RWPE2 (cell line): ENCODE results near the gene CALML3.
"Not testable (repeated sequence)": the region's sequence is repeated elsewhere in the genome, so short reads cannot be mapped to it uniquely, and the experiment has no call there.

ENCODE experiments used
- ATAC-seq: fragments of 200-7000 bp; cut with Tn5 transposase; 3 replicates; pipeline ENCODE4 v1.9.1; 2021; ENCODE audit warnings: low read depth
- DNase-seq: peaks from one replicate; pipeline ENCODE4 v3.0.0-alpha.2; 2020; ENCODE audit warnings: low spot score
- H3K27ac ChIP-seq: fragments of 450-650 bp; 2 replicates; pipeline ENCODE4 v1.5.1; 2017; ENCODE audit warnings: mild to moderate bottlenecking; ENCODE audit not compliant: poor library complexity, severe bottlenecking
- H3K27me3 ChIP-seq: fragments of 250-450 bp; sonication (Bioruptor Pico); 2 replicates; pipeline ENCODE4 v1.5.1; 2021; ENCODE audit warnings: mild to moderate bottlenecking, moderate library complexity; ENCODE audit not compliant: insufficient read depth, poor library complexity, severe bottlenecking
- H3K36me3 ChIP-seq: fragments of 250-450 bp; sonication (Bioruptor Pico); 2 replicates; pipeline ENCODE4 v1.5.1; 2020; ENCODE audit warnings: low read depth, mild to moderate bottlenecking, moderate library complexity
- H3K4me1 ChIP-seq: fragments of 250-450 bp; sonication (Bioruptor Pico); 2 replicates; pipeline ENCODE4 v1.5.1; 2021; ENCODE audit warnings: mild to moderate bottlenecking, moderate library complexity; ENCODE audit not compliant: insufficient read depth, poor library complexity, severe bottlenecking
- H3K4me3 ChIP-seq: fragments of 250-450 bp; sonication (Bioruptor Pico); 2 replicates; pipeline ENCODE4 v1.5.1; 2021; ENCODE audit warnings: mild to moderate bottlenecking, moderate library complexity; ENCODE audit not compliant: severe bottlenecking
- H3K9me3 ChIP-seq: fragments of 250-450 bp; sonication (Bioruptor Pico); 2 replicates; pipeline ENCODE4 v1.5.1; 2021; ENCODE audit warnings: mild to moderate bottlenecking, moderate library complexity; ENCODE audit not compliant: severe bottlenecking
- TF ChIP-seq, protein P1 (sequence below): fragments of 450-650 bp; IDR thresholded peaks from one replicate; pipeline ENCODE4 v1.5.1; 2017; ENCODE audit warnings: mild to moderate bottlenecking, moderate library complexity; ENCODE audit not compliant: poor library complexity, severe bottlenecking

CALML3 gene

DNA sequence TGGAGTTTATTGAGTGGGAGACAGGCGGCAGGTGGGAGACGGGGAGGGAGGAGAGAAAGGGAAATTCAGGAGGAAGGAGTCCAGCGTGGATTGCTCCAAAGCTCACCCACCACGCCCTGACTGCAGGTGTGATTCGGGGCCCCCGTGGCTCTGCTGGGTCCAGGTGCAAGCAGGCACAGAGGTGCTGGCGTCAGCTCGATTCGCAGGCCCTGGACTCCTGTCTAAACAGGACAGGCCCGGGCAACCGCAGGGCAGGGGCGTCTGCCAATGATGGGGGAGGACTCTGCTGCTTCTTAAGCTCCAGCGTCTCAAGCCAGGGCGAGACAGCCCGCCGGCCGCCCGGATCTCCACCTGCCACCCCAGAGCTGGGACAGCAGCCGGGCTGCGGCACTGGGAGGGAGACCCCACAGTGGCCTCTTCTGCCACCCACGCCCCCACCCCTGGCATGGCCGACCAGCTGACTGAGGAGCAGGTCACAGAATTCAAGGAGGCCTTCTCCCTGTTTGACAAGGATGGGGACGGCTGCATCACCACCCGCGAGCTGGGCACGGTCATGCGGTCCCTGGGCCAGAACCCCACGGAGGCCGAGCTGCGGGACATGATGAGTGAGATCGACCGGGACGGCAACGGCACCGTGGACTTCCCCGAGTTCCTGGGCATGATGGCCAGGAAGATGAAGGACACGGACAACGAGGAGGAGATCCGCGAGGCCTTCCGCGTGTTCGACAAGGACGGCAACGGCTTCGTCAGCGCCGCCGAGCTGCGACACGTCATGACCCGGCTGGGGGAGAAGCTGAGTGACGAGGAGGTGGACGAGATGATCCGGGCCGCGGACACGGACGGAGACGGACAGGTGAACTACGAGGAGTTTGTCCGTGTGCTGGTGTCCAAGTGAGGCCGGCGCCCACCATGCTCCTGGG lies at the start of gene CALML3:
TSS of gene CALML3 (plus strand) at position 321 of the 920 bp plus-strand sequence. CDS start at position 446, 125 bp downstream.
- Histone ChIP-seq H3K27me3 (no peaks in the 10 kb centered on the region), H3K27ac (peak within 1 kb of the TSS; percentile 4), H3K4me1 (peaks cover 15% of the 10 kb centered on the region), H3K9me3 (no peaks in the 10 kb centered on the region), H3K4me3 (no peak within 1 kb of the TSS), H3K36me3 (no peaks in the 10 kb centered on the region)
- ATAC-seq, result no peak
- TF ChIP-seq, protein P1, sequence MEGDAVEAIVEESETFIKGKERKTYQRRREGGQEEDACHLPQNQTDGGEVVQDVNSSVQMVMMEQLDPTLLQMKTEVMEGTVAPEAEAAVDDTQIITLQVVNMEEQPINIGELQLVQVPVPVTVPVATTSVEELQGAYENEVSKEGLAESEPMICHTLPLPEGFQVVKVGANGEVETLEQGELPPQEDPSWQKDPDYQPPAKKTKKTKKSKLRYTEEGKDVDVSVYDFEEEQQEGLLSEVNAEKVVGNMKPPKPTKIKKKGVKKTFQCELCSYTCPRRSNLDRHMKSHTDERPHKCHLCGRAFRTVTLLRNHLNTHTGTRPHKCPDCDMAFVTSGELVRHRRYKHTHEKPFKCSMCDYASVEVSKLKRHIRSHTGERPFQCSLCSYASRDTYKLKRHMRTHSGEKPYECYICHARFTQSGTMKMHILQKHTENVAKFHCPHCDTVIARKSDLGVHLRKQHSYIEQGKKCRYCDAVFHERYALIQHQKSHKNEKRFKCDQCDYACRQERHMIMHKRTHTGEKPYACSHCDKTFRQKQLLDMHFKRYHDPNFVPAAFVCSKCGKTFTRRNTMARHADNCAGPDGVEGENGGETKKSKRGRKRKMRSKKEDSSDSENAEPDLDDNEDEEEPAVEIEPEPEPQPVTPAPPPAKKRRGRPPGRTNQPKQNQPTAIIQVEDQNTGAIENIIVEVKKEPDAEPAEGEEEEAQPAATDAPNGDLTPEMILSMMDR, result no peak
- DNase-seq, result no peak

DNA sequence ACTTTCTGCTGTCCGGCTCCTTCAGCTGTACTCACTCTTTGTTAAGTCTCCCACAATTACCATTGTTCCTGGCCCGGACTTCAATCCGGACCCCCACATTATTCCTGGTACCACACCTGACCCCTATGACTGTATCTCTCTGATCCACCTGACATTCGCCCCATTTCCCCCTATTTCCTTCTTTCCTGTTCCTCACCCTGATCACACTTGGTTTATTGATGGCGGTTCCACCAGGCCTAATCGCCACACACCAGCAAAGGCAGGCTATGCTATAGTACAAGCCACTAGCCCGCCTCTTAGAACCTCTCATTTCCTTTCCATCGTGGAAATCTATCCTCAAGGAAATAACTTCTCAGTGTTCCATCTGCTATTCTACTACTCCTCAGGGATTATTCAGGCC lies 49.7 kb upstream of the CALML3 start:
- DNase-seq, H3K27me3 ChIP-seq, H3K9me3 ChIP-seq, H3K36me3 ChIP-seq, ATAC-seq, H3K4me3 ChIP-seq, H3K27ac ChIP-seq, H3K4me1 ChIP-seq: not testable (repeated sequence)

DNA sequence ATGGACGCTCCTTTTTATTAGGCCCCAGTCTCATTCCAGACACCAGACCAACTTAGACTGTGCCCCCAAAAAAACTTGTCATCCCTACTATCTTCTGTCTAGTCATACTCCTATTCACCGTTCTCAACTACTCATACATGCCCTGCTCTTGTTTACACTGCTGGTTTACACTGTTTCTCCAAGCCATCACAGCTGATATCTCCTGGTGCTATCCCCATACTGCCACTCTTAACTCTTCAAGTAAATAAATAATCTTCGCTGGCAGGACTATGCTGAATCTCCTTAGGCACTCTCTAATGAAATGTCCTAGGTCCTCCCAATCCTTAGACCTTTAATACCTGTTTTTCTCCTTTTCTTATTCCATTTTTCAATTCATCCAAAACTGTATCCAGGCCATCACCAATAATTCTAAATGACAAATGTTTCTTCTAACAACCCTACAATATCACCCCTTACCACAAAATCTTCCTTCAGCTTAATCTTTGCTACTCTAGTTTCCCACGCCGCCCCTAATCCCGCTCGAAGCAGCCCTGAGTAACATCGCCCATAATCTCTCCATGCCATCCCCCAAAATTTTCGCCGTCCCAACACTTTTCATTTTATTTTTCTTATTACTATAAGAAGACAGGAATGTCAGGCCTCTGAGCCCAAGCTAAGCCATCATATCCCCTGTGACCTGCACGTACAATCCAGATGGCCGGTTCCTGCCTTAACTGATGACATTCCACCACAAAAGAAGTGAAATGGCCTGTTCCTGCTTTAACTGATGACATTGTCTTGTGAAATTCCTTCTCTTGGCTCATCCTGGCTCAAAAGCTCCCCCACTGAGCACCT lies 48.6 kb upstream of the CALML3 start:
- H3K4me1 ChIP-seq, H3K4me3 ChIP-seq, H3K9me3 ChIP-seq, ATAC-seq, H3K27me3 ChIP-seq, DNase-seq, H3K27ac ChIP-seq, H3K36me3 ChIP-seq: not testable (repeated sequence)

DNA sequence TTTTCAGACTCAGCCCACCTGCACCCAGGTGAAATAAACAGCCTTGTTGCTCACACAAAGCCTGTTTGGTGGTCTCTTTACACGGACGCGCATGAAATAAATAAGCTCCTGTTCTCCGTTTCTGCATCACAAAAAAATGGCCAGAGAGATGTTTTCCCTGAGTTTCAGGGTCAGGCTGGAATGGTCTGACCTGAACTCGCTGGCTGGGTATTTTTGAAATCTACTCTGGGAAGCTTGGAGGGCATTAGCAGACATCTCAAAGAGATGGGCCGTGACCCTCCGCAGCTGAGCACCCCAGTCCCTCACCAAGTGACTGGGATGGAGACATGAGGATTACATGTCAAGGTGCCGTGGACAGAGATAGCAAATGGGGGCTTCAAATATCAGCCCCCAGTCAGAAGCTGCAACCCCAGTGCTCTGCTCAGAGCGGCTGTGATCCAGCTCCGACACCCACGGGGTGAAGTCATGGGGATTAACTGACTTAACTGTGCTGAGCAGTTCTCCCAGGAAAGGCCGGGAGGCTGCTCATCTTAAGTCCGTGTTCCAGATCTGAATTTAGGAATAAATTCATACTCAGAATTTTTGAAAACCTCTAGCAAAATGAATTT lies 47.7 kb upstream of the CALML3 start:
- Histone ChIP-seq H3K27ac (no peak overlapping the region), H3K9me3 (no peaks in the 10 kb centered on the region), H3K4me3 (no peak overlapping the region), H3K4me1 (no peaks in the 10 kb centered on the region), H3K36me3 (no peaks in the 10 kb centered on the region), H3K27me3 (no peaks in the 10 kb centered on the region)
- TF ChIP-seq, protein P1, result no peak
- DNase-seq, result no peak
- no peak for ATAC-seq

DNA sequence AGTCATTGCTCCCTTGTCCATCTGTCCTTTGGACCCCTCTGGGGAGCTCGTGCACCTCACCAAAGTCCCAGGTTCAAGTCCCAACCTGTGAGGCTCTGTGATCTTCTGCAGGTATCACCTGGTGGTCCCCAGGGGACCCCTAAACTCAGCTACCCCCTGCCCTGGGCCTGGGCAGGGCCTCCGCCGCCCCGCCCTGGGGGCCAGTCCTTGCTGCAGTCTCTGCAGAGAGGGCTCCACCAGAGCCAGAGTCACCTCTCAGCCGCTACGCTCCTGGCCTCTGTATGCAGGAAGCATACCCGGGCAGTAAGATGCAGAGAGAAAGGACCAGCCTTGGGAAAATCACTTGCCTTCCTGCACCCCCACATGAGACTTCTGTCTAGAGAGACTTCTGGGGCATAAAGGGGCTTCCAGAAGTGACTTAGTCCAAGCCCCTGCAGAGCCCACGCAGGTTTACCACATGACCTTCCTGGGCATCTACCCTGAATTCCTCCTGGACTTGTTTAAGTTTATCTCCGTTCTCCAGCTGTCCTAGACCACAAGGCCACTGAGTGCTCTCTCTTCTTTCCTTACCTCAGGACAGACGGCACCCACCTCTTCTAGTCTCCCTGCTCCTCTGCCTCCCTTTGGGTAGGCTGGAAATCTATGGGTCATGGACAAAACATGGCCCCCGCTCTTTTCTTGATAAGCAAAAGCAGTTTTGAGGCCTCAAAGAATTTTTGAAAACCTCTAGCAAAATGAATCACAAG lies 46.6 kb upstream of the CALML3 start:
- DNase-seq (no peak), ATAC-seq (no peak)
- Histone ChIP-seq H3K4me3 (no peak overlapping the region), H3K27ac (no peak overlapping the region), H3K4me1 (no peaks in the 10 kb centered on the region), H3K36me3 (no peaks in the 10 kb centered on the region), H3K27me3 (no peaks in the 10 kb centered on the region), H3K9me3 (no peaks in the 10 kb centered on the region)
- TF ChIP-seq, protein P1, result no peak
